GM12878 (cell line): Measurements from ENCODE around the gene ANGEL1. TPM values are rescaled to one million over a fixed set of nuclear protein-coding genes. Genes with fewer than 3 reads are reported as not detected.

Source experiments
- ATAC-seq: fragments of 200-7000 bp; cut with Tn5 transposase; 3 replicates; pipeline ENCODE4 v1.9.1; 2020; ENCODE audit warnings: mild to moderate bottlenecking, moderate library complexity
- BruUV-seq: library from RNA; stranded (reverse); fragments of 400-500 nt; replicated peaks from 2 replicates; lab custom pipeline; 2021; lab: Mats Ljungman, UMichigan
- CTCF ChIA-PET: fragments of 300-600 bp; sonication (Branson Sonifier 250); formaldehyde crosslinking; extraction: SDS; loops from one replicate; lab custom pipeline; 2021; ENCODE audit warnings: inconsistent platforms; lab: Yijun Ruan, JAX
- POLR2A ChIA-PET: fragments of 350-600 bp; formaldehyde crosslinking; extraction: SDS; loops from one replicate; lab custom pipeline; 2021; ENCODE audit warnings: inconsistent platforms; lab: Charles Lee
- RAD21 ChIA-PET: fragments of 300-600 bp; sonication (Branson Sonifier 250); formaldehyde crosslinking; loops from one replicate; lab custom pipeline; 2023; ENCODE audit warnings: antibody characterized with exemption; ENCODE audit not compliant: unreplicated experiment; lab: Charles Lee
- SMC1A ChIA-PET: fragments of 300-600 bp; sonication (Branson Sonifier 250); formaldehyde crosslinking; loops from one replicate; lab custom pipeline; 2023; ENCODE audit not compliant: unreplicated experiment, uncharacterized antibody; lab: Charles Lee
- DNase-seq: peaks from one replicate; pipeline ENCODE4 v3.0.0-alpha.2; 2011; ENCODE audit warnings: low read depth, low spot score
- FAIRE-seq: peaks from 3 replicates; lab custom pipeline; 2011; peaks lifted over from hg19 to GRCh38; lab: Jason Lieb, UNC
- H2AFZ ChIP-seq: 2 replicates; pipeline ENCODE4 v1.6.0; 2011; ENCODE audit warnings: low read depth, low read length, control low read depth; ENCODE audit not compliant: control insufficient read depth
- H3K27ac ChIP-seq: 2 replicates; pipeline ENCODE4 v1.5.1; 2011; ENCODE audit warnings: control low read depth; ENCODE audit not compliant: control insufficient read depth, insufficient read depth
- H3K27me3 ChIP-seq, 2 experiments: replicated peaks in 1 of 2; 2 replicates each; pipeline versions ENCODE4 v1.6.0 to v1.6.1; 2011; ENCODE audit warnings: low read length in 1 of 2; ENCODE audit not compliant: control insufficient read depth in 2 of 2, insufficient read depth in 2 of 2
- H3K36me3 ChIP-seq, 2 experiments: 2 replicates each; pipeline ENCODE4 v1.5.1; 2011; ENCODE audit warnings: low read length in 1 of 2; ENCODE audit not compliant: control insufficient read depth in 2 of 2, insufficient read depth in 2 of 2
- H3K4me1 ChIP-seq: 2 replicates; pipeline ENCODE4 v1.6.1; 2011; ENCODE audit warnings: mild to moderate bottlenecking, low read length, moderate library complexity, mixed read lengths; ENCODE audit not compliant: control insufficient read depth, insufficient read depth
- H3K4me2 ChIP-seq: 2 replicates; pipeline ENCODE4 v1.6.0; 2011; ENCODE audit warnings: control low read depth; ENCODE audit not compliant: control insufficient read depth, insufficient read depth
- H3K4me3 ChIP-seq: fragments of 200-600 bp; sonication (generic); 2 replicates; pipeline ENCODE4 v1.5.1; 2016
- H3K79me2 ChIP-seq: 2 replicates; pipeline ENCODE4 v1.6.0; 2011; ENCODE audit warnings: low read length; ENCODE audit not compliant: control insufficient read depth, insufficient read depth
- H3K9ac ChIP-seq: 2 replicates; pipeline ENCODE4 v1.8.0; 2011; ENCODE audit warnings: low read length, control low read depth, mixed read lengths; ENCODE audit not compliant: control insufficient read depth, insufficient read depth
- H3K9me3 ChIP-seq: replicated peaks from 3 replicates; pipeline ENCODE4 v1.5.1; 2011; ENCODE audit warnings: mild to moderate bottlenecking, low read length; ENCODE audit not compliant: control insufficient read depth, insufficient read depth
- H4K20me1 ChIP-seq: 2 replicates; pipeline ENCODE4 v1.6.0; 2011; ENCODE audit not compliant: control insufficient read depth, insufficient read depth
- ATF7 ChIP-seq: fragments of 450-650 bp; IDR thresholded peaks from 2 replicates; pipeline ENCODE4 v1.6.1; 2016; ENCODE audit warnings: low read depth, mild to moderate bottlenecking
- E2F8 ChIP-seq: fragments of 450-650 bp; IDR thresholded peaks from 2 replicates; pipeline ENCODE4 v1.6.1; 2018; ENCODE audit warnings: mild to moderate bottlenecking, low read depth, moderate library complexity; ENCODE audit not compliant: partially characterized antibody
- EGR1 ChIP-seq, 2 experiments: IDR thresholded peaks; 1 replicate in 1 of 2; 2 replicates in 1 of 2; pipeline ENCODE4 v1.6.1; 2011 to 2012; ENCODE audit warnings: low read depth in 2 of 2, low read length in 2 of 2, borderline replicate concordance in 1 of 2, mild to moderate bottlenecking in 1 of 2, moderate library complexity in 1 of 2
- FOXK2 ChIP-seq: fragments of 450-650 bp; IDR thresholded peaks from 2 replicates; pipeline ENCODE4 v1.6.1; 2017; ENCODE audit warnings: mild to moderate bottlenecking, moderate library complexity
- GATAD2B ChIP-seq: fragments of 450-650 bp; conservative IDR thresholded peaks from 2 replicates; pipeline ENCODE4 v1.6.1; 2017; ENCODE audit warnings: low read depth, mild to moderate bottlenecking, moderate library complexity
- HSF1 ChIP-seq: fragments of 150-350 bp; IDR thresholded peaks from 2 replicates; pipeline ENCODE4 v1.6.1; 2014; ENCODE audit warnings: mild to moderate bottlenecking, low read depth, low read length
- JUNB ChIP-seq: IDR thresholded peaks from 2 replicates; pipeline ENCODE4 v1.6.1; 2016; ENCODE audit warnings: antibody characterized with exemption, mild to moderate bottlenecking
- MAX ChIP-seq: IDR thresholded peaks from 2 replicates; pipeline ENCODE4 v1.6.1; 2012; ENCODE audit warnings: low read depth, low read length, improper control_type of control experiment
- NR2C1 ChIP-seq: fragments of 450-650 bp; IDR thresholded peaks from 2 replicates; pipeline ENCODE4 v1.6.1; 2017; ENCODE audit warnings: antibody characterized with exemption, mild to moderate bottlenecking, moderate library complexity
- NRF1 ChIP-seq: conservative IDR thresholded peaks from 2 replicates; pipeline ENCODE4 v1.6.1; 2011; ENCODE audit warnings: mild to moderate bottlenecking, low read depth, low read length, improper control_type of control experiment
- SRF ChIP-seq, 2 experiments: IDR thresholded peaks; 2 replicates each; pipeline ENCODE4 v1.6.1; 2011; ENCODE audit warnings: low read depth in 2 of 2, low read length in 2 of 2, mild to moderate bottlenecking in 1 of 2, moderate library complexity in 1 of 2
- YY1 ChIP-seq: IDR thresholded peaks from 2 replicates; pipeline ENCODE4 v1.6.1; 2011; ENCODE audit warnings: low read depth, mild to moderate bottlenecking, low read length
- ZBED1 ChIP-seq: IDR thresholded peaks from 2 replicates; pipeline ENCODE4 v1.6.1; 2016; ENCODE audit warnings: borderline replicate concordance
- WGBS: methylation state at CpG from one replicate; pipeline ENCODE4 v1.1.6; 2016; ENCODE audit warnings: low lambda C conversion rate; ENCODE audit not compliant: insufficient replicate concordance, insufficient coverage; ENCODE audit errors: missing lambda C conversion rate; 5-methylcytosine and 5-hydroxymethylcytosine counted together
- in situ Hi-C: fragments of 300-500 bp; cut with MboI; formaldehyde crosslinking; loops from 9 replicates; pipeline ENCODE4 v1.14.3; 2018; ENCODE audit warnings: mixed read lengths
- intact Hi-C: fragments of 100-400 bp; cut with micrococcal nuclease; formaldehyde crosslinking; loops from one replicate; pipeline ENCODE4 v1.14.2; 2022; ENCODE audit not compliant: unreplicated experiment
- polyA plus RNA-seq, 11 experiments: library from polyadenylated mRNA; depleted of rRNA in 4 of 11; unstranded in 6 of 11; stranded (reverse) in 5 of 11; fragments of >200 nt; fragmentation: Nextera tagmentation in 4 of 11; fragmentation: Illumina TruSeq in 1 of 11; extraction: Ambion mirVana in 4 of 11; extraction: Trizol in 1 of 11; gene quantifications; 1 replicate in 1 of 11; 2 replicates in 10 of 11; pipeline versions ENCODE4 v1.2.1 to v1.2.3, GENCODE V29; 2011 to 2016; ENCODE audit warnings: inconsistent platforms in 2 of 11, missing spikeins in 2 of 11, low read depth in 1 of 11
- total RNA-seq, 4 experiments: library from RNA; depleted of rRNA in 3 of 4; stranded (reverse); fragments of >200 nt in 3 of 4; fragmentation: Illumina TruSeq in 1 of 4; extraction: Trizol in 1 of 4; gene quantifications; 2 replicates each; pipeline versions ENCODE4 v1.2.1 to v1.2.3, GENCODE V29; 2013 to 2021

ANGEL1 gene
- total and polyA plus RNA-seq, 10 of the 15 experiments (the other 5 are each of a cell fraction or from before 2014, with no cell fraction given), result 1.7 to 29.7 (median 12.3) TPM

- no TSS peak for BruUV-seq
- H3K4me1 ChIP-seq, result no peaks in the 10 kb centered on the region; the same call in 1 of the 2 replicates
- ChIA-PET POLR2A (no interaction called here), SMC1A (interaction anchor here (1.5 kb wide), 1 partner anchor 49 kb away, joined by 5 read pairs; no protein-coding TSS in a partner anchor), RAD21 (no interaction called here), CTCF (interaction anchor here (1.2 to 1.4 kb wide), 2 partner anchors 25 to 50 kb away, joined by 3 to 4 read pairs; no protein-coding TSS in a partner anchor)
- peaks cover 2 to 7% of the 10 kb centered on the region in 2 experiments for H3K27me3 ChIP-seq
- H3K4me3 ChIP-seq, result no peak overlapping the region
- ATAC-seq (no peak), DNase-seq (no peak), FAIRE-seq (no peak)
- in situ Hi-C loops, result no loop called here
- TF ChIP-seq HSF1 (no peak), GATAD2B (no peak), NR2C1 (no peak), JUNB (no peak)
- no peak overlapping the region for H2AFZ ChIP-seq
- H3K36me3 ChIP-seq, result no peaks in the 10 kb centered on the region
- H4K20me1 ChIP-seq, result no peaks in the 10 kb centered on the region
- no peak overlapping the region for H3K27ac ChIP-seq
- H3K9ac ChIP-seq, result no peak overlapping the region
- intact Hi-C loops, result no loop called here
- H3K79me2 ChIP-seq, result no peaks in the 10 kb centered on the region
- no peak overlapping the region for H3K4me2 ChIP-seq
- WGBS, result 8% methylated on average over 4 of the region's 4 CpGs
- H3K9me3 ChIP-seq, result no peaks in the 10 kb centered on the region
These were observed 53.1 kb downstream of the ANGEL1 start for GRCh38 chr14:76759589-76759988.

DNA sequence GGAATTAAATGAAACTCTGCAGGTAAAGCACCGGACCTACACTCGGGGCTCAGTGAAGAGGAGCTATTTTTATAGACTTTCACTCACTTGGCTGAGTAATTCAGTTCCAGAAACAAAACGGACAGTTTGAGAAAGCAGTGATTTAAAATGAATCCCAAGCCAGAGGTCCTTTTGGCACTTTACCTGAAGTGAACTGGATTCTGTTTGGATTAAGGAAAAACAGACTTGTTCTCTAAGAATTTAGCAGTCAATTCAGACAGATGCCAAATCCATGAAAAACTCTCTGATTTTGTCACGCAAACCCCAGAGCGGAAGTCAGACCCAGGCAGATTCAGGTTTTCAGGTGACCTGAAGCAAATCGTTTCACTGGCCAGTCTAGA, 56.3 kb downstream of the ANGEL1 start:
- CTCF ChIA-PET, result interaction anchor here (1.2 to 1.5 kb wide), 2 partner anchors 28 to 46 kb away, joined by 3 read pairs; no protein-coding TSS in a partner anchor
- ATAC-seq (no peak), FAIRE-seq (no peak), DNase-seq (no peak)
- RAD21 ChIA-PET, result interaction anchor here (1.1 kb wide), 1 partner anchor 46 kb away, joined by 3 read pairs; no protein-coding TSS in a partner anchor
- Histone ChIP-seq H3K79me2 (no peaks in the 10 kb centered on the region), H3K4me2 (no peak overlapping the region), H4K20me1 (no peaks in the 10 kb centered on the region), H3K36me3 (no peaks in the 10 kb centered on the region), H2AFZ (no peak overlapping the region), H3K4me1 (no peaks in the 10 kb centered on the region), H3K4me3 (no peak overlapping the region), H3K9ac (no peak overlapping the region), H3K9me3 (no peaks in the 10 kb centered on the region), H3K27ac (no peak overlapping the region), H3K27me3 (peaks cover 0 to 2% of the 10 kb centered on the region in 2 experiments; a peak in 2 of 4 replicates)
- SMC1A ChIA-PET, result no interaction called here
- in situ Hi-C loops (no loop called here), intact Hi-C loops (no loop called here)
- 35% methylated on average over 6 of the region's 6 CpGs for WGBS
- POLR2A ChIA-PET, result no interaction called here
- no TSS peak for BruUV-seq
- TF ChIP-seq NRF1 (no peak), E2F8 (no peak), YY1 (no peak), FOXK2 (no peak), SRF (IDR thresholded peaks at IDR 0.05; ENCODE audit: low read depth in 2 of 2, low read length in 2 of 2) (no peak), MAX (no peak), EGR1 (IDR thresholded peaks at IDR 0.05; ENCODE audit: borderline replicate concordance in 1 of 2, low read depth in 2 of 2, low read length in 2 of 2) (no peak), ZBED1 (no peak), ATF7 (no peak)
